Renal cortical epithelial cell (primary cell): ENCODE data around the gene CFAP20. TPM values are rescaled to one million over a fixed set of nuclear protein-coding genes. Genes with fewer than 3 reads are reported as not detected.

Experiments
- total RNA-seq: library from RNA; depleted of rRNA; stranded (reverse); fragments of >200 nt; gene quantifications from 2 replicates; pipeline ENCODE4 v1.2.3, GENCODE V29; 2014

The CFAP20 gene
- total RNA-seq, 1 donor from 2014 or later, result 40.5 TPM

Other genes starting within 250 kb of the CFAP20 start
- 0.35 and 0.60 TPM in 2 replicates for gene CNGB1, start 158.3 kb downstream of the CFAP20 start, total RNA-seq
- gene ZNF319, start 128.7 kb downstream of the CFAP20 start, total RNA-seq, result 3.8 and 30.2 TPM in 2 replicates
- 79.5 and 261 TPM in 2 replicates for gene USB1, start 128.0 kb downstream of the CFAP20 start, total RNA-seq
- gene MMP15, start 103.6 kb downstream of the CFAP20 start, total RNA-seq, result 68.6 and 72.1 TPM in 2 replicates
- 27.1 and 73.6 TPM in 2 replicates for gene CSNK2A2, start 68.7 kb upstream of the CFAP20 start, total RNA-seq
- gene PRSS54, start 165.6 kb upstream of the CFAP20 start, total RNA-seq, result not detected in 2 replicates